H1 (cell line): ENCODE measurements around the gene KIAA1143. TPM values are rescaled to one million over a fixed set of nuclear protein-coding genes. Genes with fewer than 3 reads are reported as not detected.

ENCODE experiments used
- CTCF ChIA-PET: fragments of 300-600 bp; sonication (Branson Sonifier 250); formaldehyde crosslinking; loops from one replicate; lab custom pipeline; 2021; ENCODE audit not compliant: partially characterized antibody; lab: Charles Lee
- POLR2A ChIA-PET: fragments of 300-600 bp; sonication (Branson Sonifier 250); formaldehyde crosslinking; loops from one replicate; lab custom pipeline; 2021; ENCODE audit warnings: inconsistent platforms; ENCODE audit not compliant: partially characterized antibody; lab: Charles Lee
- DNase-seq, 2 experiments: peaks; one replicate each; pipeline versions ENCODE4 v3.0.0 to v3.0.0-alpha.2; 2010 to 2022; ENCODE audit warnings: low spot score in 2 of 2, low read depth in 1 of 2, mixed read lengths in 1 of 2
- FAIRE-seq: peaks from 2 replicates; lab custom pipeline; 2011; peaks lifted over from hg19 to GRCh38; lab: Jason Lieb, UNC
- H2AFZ ChIP-seq: 2 replicates; pipeline ENCODE4 v1.8.1; 2012; ENCODE audit warnings: low read length, inconsistent platforms
- H2AK5ac ChIP-seq: 2 replicates; pipeline ENCODE4 v1.6.1; 2013; ENCODE audit warnings: low read depth, low read length
- H2BK120ac ChIP-seq: replicated peaks from 2 replicates; pipeline ENCODE3; 2013; ENCODE audit warnings: low read depth, low read length, inconsistent platforms
- H2BK12ac ChIP-seq: 2 replicates; pipeline ENCODE4 v1.6.1; 2013; ENCODE audit warnings: low read depth, low read length
- H2BK15ac ChIP-seq: 2 replicates; pipeline ENCODE4 v1.6.1; 2013; ENCODE audit warnings: low read length
- H2BK20ac ChIP-seq: 2 replicates; pipeline ENCODE4 v1.6.1; 2013; ENCODE audit warnings: low read length
- H2BK5ac ChIP-seq: 2 replicates; pipeline ENCODE4 v1.6.1; 2013; ENCODE audit warnings: low read depth, low read length
- H3K14ac ChIP-seq: 2 replicates; pipeline ENCODE4 v1.6.1; 2013; ENCODE audit warnings: inconsistent platforms; ENCODE audit not compliant: insufficient read length
- H3K18ac ChIP-seq: 2 replicates; pipeline ENCODE4 v1.6.1; 2013; ENCODE audit warnings: low read length; ENCODE audit errors: extremely low read depth
- H3K23ac ChIP-seq: 2 replicates; pipeline ENCODE4 v1.6.1; 2013; ENCODE audit warnings: inconsistent platforms; ENCODE audit not compliant: insufficient read length
- H3K23me2 ChIP-seq: 2 replicates; pipeline ENCODE4 v1.6.1; 2013; ENCODE audit warnings: low read depth, low read length
- H3K27ac ChIP-seq: 2 replicates; pipeline ENCODE4 v1.6.1; 2011; ENCODE audit warnings: low read depth, low read length, inconsistent platforms
- H3K27me3 ChIP-seq, 4 experiments: replicated peaks in 1 of 4; 1 replicate in 1 of 4; 2 replicates in 3 of 4; pipeline versions ENCODE4 v1.6.1 to v1.8.1; 2011 to 2013; ENCODE audit warnings: low read length in 3 of 4, mild to moderate bottlenecking in 3 of 4, inconsistent platforms in 2 of 4, mixed read lengths in 2 of 4, moderate library complexity in 1 of 4; ENCODE audit not compliant: control insufficient read depth in 3 of 4, insufficient read depth in 3 of 4; ENCODE audit errors: extremely low read depth in 1 of 4
- H3K36me3 ChIP-seq, 4 experiments: 2 replicates each; pipeline versions ENCODE4 v1.6.1 to v1.8.1; 2011 to 2013; ENCODE audit warnings: mild to moderate bottlenecking in 4 of 4, low read length in 3 of 4, moderate library complexity in 2 of 4, control low read depth in 1 of 4, inconsistent platforms in 1 of 4; ENCODE audit not compliant: insufficient read depth in 4 of 4, control insufficient read depth in 2 of 4
- H3K4ac ChIP-seq: replicated peaks from 2 replicates; pipeline ENCODE3; 2013; ENCODE audit warnings: low read length, low read depth, mixed read lengths, inconsistent platforms; ENCODE audit not compliant: insufficient read length
- H3K4me1 ChIP-seq, 4 experiments: replicated peaks in 1 of 4; 1 replicate in 1 of 4; 2 replicates in 3 of 4; pipeline versions ENCODE4 v1.6.1 to v1.8.1; 2011 to 2013; ENCODE audit warnings: low read length in 3 of 4, inconsistent platforms in 2 of 4, mixed read lengths in 1 of 4; ENCODE audit not compliant: insufficient read depth in 4 of 4, control insufficient read depth in 3 of 4
- H3K4me2 ChIP-seq, 2 experiments: 2 replicates each; pipeline versions ENCODE4 v1.6.1 to v1.8.1; 2011 to 2013; ENCODE audit warnings: low read depth in 2 of 2, low read length in 2 of 2, control low read depth in 1 of 2, inconsistent platforms in 1 of 2, mild to moderate bottlenecking in 1 of 2; ENCODE audit not compliant: insufficient read depth in 1 of 2
- H3K4me3 ChIP-seq, 4 experiments: fragments of 200-600, 300-600 bp in 1 of 4; sonication (generic), shearing (Covaris generic), sonication (Bioruptor Twin) in 1 of 4; 2 replicates each; pipeline versions ENCODE4 v1.5.1 to v1.8.1; 2011 to 2016; ENCODE audit warnings: low read length in 4 of 4, low read depth in 3 of 4, control low read depth in 2 of 4, inconsistent platforms in 2 of 4, mild to moderate bottlenecking in 2 of 4, mixed read lengths in 1 of 4, moderate library complexity in 1 of 4; ENCODE audit not compliant: insufficient read depth in 2 of 4; ENCODE audit errors: extremely low read depth in 1 of 4
- H3K56ac ChIP-seq: replicated peaks from 2 replicates; pipeline ENCODE3; 2013; ENCODE audit warnings: low read depth, mild to moderate bottlenecking, mixed read lengths, low read length, inconsistent platforms; ENCODE audit not compliant: insufficient read length
- H3K79me1 ChIP-seq: 2 replicates; pipeline ENCODE4 v1.6.1; 2013; ENCODE audit warnings: low read depth, low read length, control low read depth
- H3K79me2 ChIP-seq, 2 experiments: 2 replicates each; pipeline versions ENCODE4 v1.6.1 to v1.8.1; 2012 to 2013; ENCODE audit warnings: low read length in 2 of 2, mild to moderate bottlenecking in 2 of 2, inconsistent platforms in 1 of 2; ENCODE audit not compliant: insufficient read depth in 2 of 2, control insufficient read depth in 1 of 2
- H3K9ac ChIP-seq, 4 experiments: replicated peaks in 1 of 4; 1 replicate in 1 of 4; 2 replicates in 3 of 4; pipeline versions ENCODE4 v1.6.1 to v1.8.1; 2011 to 2013; ENCODE audit warnings: low read depth in 3 of 4, low read length in 3 of 4, control low read depth in 2 of 4, mild to moderate bottlenecking in 2 of 4, moderate library complexity in 2 of 4, inconsistent platforms in 1 of 4; ENCODE audit errors: extremely low read depth in 1 of 4
- H3K9me3 ChIP-seq, 2 experiments: 2 replicates each; pipeline versions ENCODE4 v1.6.1 to v1.8.1; 2012 to 2013; ENCODE audit warnings: mild to moderate bottlenecking in 2 of 2, moderate library complexity in 2 of 2, control low read depth in 1 of 2, inconsistent platforms in 1 of 2, low read depth in 1 of 2, low read length in 1 of 2, mixed read lengths in 1 of 2; ENCODE audit not compliant: insufficient read depth in 2 of 2
- H4K20me1 ChIP-seq, 2 experiments: replicated peaks in 1 of 2; 2 replicates each; pipeline versions ENCODE3 to v1.8.1; 2011 to 2013; ENCODE audit warnings: inconsistent platforms in 2 of 2, low read length in 2 of 2, mild to moderate bottlenecking in 1 of 2; ENCODE audit not compliant: insufficient read depth in 2 of 2, control insufficient read depth in 1 of 2
- H4K5ac ChIP-seq: 2 replicates; pipeline ENCODE4 v1.6.1; 2013; ENCODE audit warnings: low read length, low read depth, mixed read lengths, inconsistent platforms; ENCODE audit not compliant: insufficient read length
- H4K8ac ChIP-seq: 2 replicates; pipeline ENCODE4 v1.8.0; 2013; ENCODE audit warnings: mild to moderate bottlenecking, moderate library complexity, low read length, inconsistent platforms; ENCODE audit not compliant: insufficient read depth; ENCODE audit errors: extremely low read depth
- H4K91ac ChIP-seq: replicated peaks from 2 replicates; pipeline ENCODE3; 2013; ENCODE audit warnings: low read length, mixed read lengths, inconsistent platforms; ENCODE audit not compliant: insufficient read length
- CHD2 ChIP-seq: IDR thresholded peaks from 2 replicates; pipeline ENCODE4 v1.6.1; 2012; ENCODE audit warnings: low read length, improper control_type of control experiment
- E2F6 ChIP-seq: IDR thresholded peaks from 2 replicates; pipeline ENCODE4 v1.6.1; 2012; ENCODE audit warnings: inconsistent platforms
- HDAC6 ChIP-seq: IDR thresholded peaks from one replicate; pipeline ENCODE4 v1.7.1; 2012; ENCODE audit warnings: low read depth, mild to moderate bottlenecking, inconsistent platforms, low read length, moderate library complexity
- WGBS, 2 experiments: shearing (Covaris generic) in 1 of 2; methylation state at CpG; one replicate each; pipeline versions ENCODE4 v1.1.6 to v1.1.7; 2013 to 2015; ENCODE audit warnings: low lambda C conversion rate in 2 of 2, mixed read lengths in 2 of 2, inconsistent platforms in 1 of 2, low coverage in 1 of 2, missing lambda C conversion rate in 1 of 2; ENCODE audit not compliant: insufficient replicate concordance in 2 of 2, insufficient coverage in 1 of 2, insufficient read length in 1 of 2; ENCODE audit errors: extremely low coverage in 1 of 2, missing lambda C conversion rate in 1 of 2; 5-methylcytosine and 5-hydroxymethylcytosine counted together
- polyA plus RNA-seq, 7 experiments: library from polyadenylated mRNA; depleted of rRNA in 3 of 7; stranded (reverse) in 5 of 7; unstranded in 2 of 7; fragments of >200 nt in 5 of 7; fragments of 200-250 nt in 2 of 7; gene quantifications; 1 replicate in 5 of 7; 2 replicates in 1 of 7; 4 replicates in 1 of 7; pipeline versions ENCODE4 v1.2.1 to v1.2.3, GENCODE V29; 2011 to 2013; ENCODE audit warnings: missing spikeins in 2 of 7, mixed read lengths in 2 of 7
- total RNA-seq: library from RNA; stranded (reverse); fragmentation: NEBNext Ultra II Directional; extraction: Animal tissue kit (Norgen Biotek cat#: 25700); gene quantifications from 2 replicates; pipeline ENCODE4 v1.2.1, GENCODE V29; 2021

Gene KIAA1143
- total and polyA plus RNA-seq, 2 of the 8 experiments (the other 6 are each of a cell fraction or from before 2014, with no cell fraction given), result 16.2 to 67.2 TPM

DNA sequence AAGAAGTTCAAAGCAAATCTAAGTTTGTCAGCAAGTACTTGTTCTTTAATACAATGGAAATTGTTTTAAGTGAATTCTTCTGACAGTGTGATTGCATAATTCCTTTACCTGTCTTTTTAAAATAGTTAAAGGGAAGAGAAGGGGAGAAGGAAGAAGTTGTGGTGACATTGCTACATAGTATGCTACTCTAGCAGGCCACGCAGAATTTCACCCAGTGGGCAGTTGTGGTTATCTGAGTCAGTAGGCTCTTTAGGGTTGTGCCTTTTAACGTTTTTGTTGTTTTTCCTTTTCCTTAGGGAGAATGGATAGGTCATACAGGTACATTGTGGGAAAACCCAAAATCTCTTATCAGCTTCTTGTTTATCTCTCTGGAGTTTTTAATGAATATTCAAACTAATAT lies 40.6 kb upstream of the KIAA1143 start:
- Histone ChIP-seq H3K9me3 (no peaks in the 10 kb centered on the region), H2BK20ac (no peak overlapping the region), H3K79me2 (no peaks in the 10 kb centered on the region), H3K27me3 (no peaks in the 10 kb centered on the region), H2BK120ac (no peak overlapping the region), H4K8ac (no peak overlapping the region), H2BK15ac (no peak overlapping the region), H2BK12ac (no peak overlapping the region), H3K4ac (no peak overlapping the region), H3K14ac (no peak overlapping the region), H3K9ac (no peak overlapping the region), H3K23ac (no peak overlapping the region), H3K27ac (no peak overlapping the region), H4K91ac (no peak overlapping the region), H4K20me1 (no peaks in the 10 kb centered on the region), H3K4me3 (no peak overlapping the region), H2AFZ (no peak overlapping the region), H3K36me3 (peaks cover 12 to 70% (median 35%) of the 10 kb centered on the region in 4 experiments), H2BK5ac (no peak overlapping the region), H3K18ac (no peak overlapping the region), H3K56ac (no peak overlapping the region), H3K4me2 (no peak overlapping the region), H4K5ac (no peak overlapping the region), H3K23me2 (no peaks in the 10 kb centered on the region), H3K4me1 (no peaks in the 10 kb centered on the region)
- POLR2A ChIA-PET, result no interaction called here
- WGBS, 2 experiments, result 88% methylated on average over 2 of the region's 2 CpGs; no CpG with 5 or more reads in 1 of the 2 experiments
- FAIRE-seq, result no peak
- no peak for TF ChIP-seq CHD2
- no peak for TF ChIP-seq HDAC6
- no peak for TF ChIP-seq E2F6
- TF ChIP-seq, all 59 proteins: peak for 0
- Histone ChIP-seq H3K79me1 (no peaks in the 10 kb centered on the region), H2AK5ac (no peak overlapping the region)
- CTCF ChIA-PET, result no interaction called here
- no peak for DNase-seq
